ENCODE data around the gene MTHFD2. TPM values are rescaled to one million over a fixed set of nuclear protein-coding genes. Genes with fewer than 3 reads are reported as not detected.
"Not testable (repeated sequence)": the region's sequence is repeated elsewhere in the genome, so short reads cannot be mapped to it uniquely, and the experiment has no call there.

MTHFD2 gene
- total RNA-seq, 1 donor from 2014 or later: 365 TPM

- Histone ChIP-seq H3K27ac (ENCODE audit: low read depth, low read length) (no peak overlapping the region), H3K36me3 (ENCODE audit: insufficient read depth, low read length) (no peaks in the 10 kb centered on the region), H3K9ac (ENCODE audit: low read length) (no peak overlapping the region), H3K4me3 (ENCODE audit: insufficient read depth, low read depth, low read length) (no peak overlapping the region), H2AFZ (ENCODE audit: low read depth, low read length) (no peak overlapping the region), H4K20me1 (ENCODE audit: insufficient read depth, low read length) (peaks cover 2% of the 10 kb centered on the region), H3K9me3 (ENCODE audit: insufficient read depth, low read depth, low read length) (no peaks in the 10 kb centered on the region), H3K79me2 (ENCODE audit: insufficient read depth, low read length) (no peaks in the 10 kb centered on the region), H3K4me1 (ENCODE audit: insufficient read depth, low read length) (no peaks in the 10 kb centered on the region), H3K27me3 (ENCODE audit: insufficient read depth, low read length) (no peaks in the 10 kb centered on the region), H3K4me2 (ENCODE audit: low read length) (no peak overlapping the region)
- FAIRE-seq (no peak), DNase-seq (ENCODE audit: low read depth) (no peak)
- no peak for TF ChIP-seq EZH2 (IDR thresholded peaks at IDR 0.05; ENCODE audit: insufficient read depth, low read length)
- TF ChIP-seq CTCF (IDR thresholded peaks at IDR 0.05; ENCODE audit: insufficient read depth, low read depth, low read length): no peak
- H3K36me3 Mint-ChIP-seq (ENCODE audit: low read depth, unreplicated experiment): peaks cover 8% of the 10 kb centered on the region
- no peak overlapping the region for H3K27ac Mint-ChIP-seq (ENCODE audit: unreplicated experiment)
- no peak overlapping the region for H3K4me3 Mint-ChIP-seq (ENCODE audit: unreplicated experiment)
- H3K9me3 Mint-ChIP-seq (ENCODE audit: unreplicated experiment): no peaks in the 10 kb centered on the region
- peaks cover 9% of the 10 kb centered on the region for H3K4me1 Mint-ChIP-seq (ENCODE audit: low read depth, unreplicated experiment)
- H3K27me3 Mint-ChIP-seq (ENCODE audit: low read depth, unreplicated experiment): peaks cover 10% of the 10 kb centered on the region
These were observed 30.4 kb downstream of the MTHFD2 start for GRCh38 chr2:74228772-74229171.

- H3K27me3 Mint-ChIP-seq (ENCODE audit: low read depth, unreplicated experiment): peaks cover 10% of the 10 kb centered on the region
- H3K9ac ChIP-seq (ENCODE audit: low read length); H3K36me3 ChIP-seq (ENCODE audit: insufficient read depth, low read length); DNase-seq (ENCODE audit: low read depth); H3K4me3 Mint-ChIP-seq (ENCODE audit: unreplicated experiment); H2AFZ ChIP-seq (ENCODE audit: low read depth, low read length); FAIRE-seq; H3K4me1 Mint-ChIP-seq (ENCODE audit: low read depth, unreplicated experiment); H3K4me3 ChIP-seq (ENCODE audit: insufficient read depth, low read depth, low read length); H3K4me2 ChIP-seq (ENCODE audit: low read length); H3K9me3 Mint-ChIP-seq (ENCODE audit: unreplicated experiment); H3K9me3 ChIP-seq (ENCODE audit: insufficient read depth, low read depth, low read length); H3K27me3 ChIP-seq (ENCODE audit: insufficient read depth, low read length); H4K20me1 ChIP-seq (ENCODE audit: insufficient read depth, low read length); H3K36me3 Mint-ChIP-seq (ENCODE audit: low read depth, unreplicated experiment); H3K27ac ChIP-seq (ENCODE audit: low read depth, low read length); H3K4me1 ChIP-seq (ENCODE audit: insufficient read depth, low read length); H3K79me2 ChIP-seq (ENCODE audit: insufficient read depth, low read length); H3K27ac Mint-ChIP-seq (ENCODE audit: unreplicated experiment): not testable (repeated sequence)
These were observed 31.4 kb downstream of the MTHFD2 start for GRCh38 chr2:74229865-74230264.

DNA sequence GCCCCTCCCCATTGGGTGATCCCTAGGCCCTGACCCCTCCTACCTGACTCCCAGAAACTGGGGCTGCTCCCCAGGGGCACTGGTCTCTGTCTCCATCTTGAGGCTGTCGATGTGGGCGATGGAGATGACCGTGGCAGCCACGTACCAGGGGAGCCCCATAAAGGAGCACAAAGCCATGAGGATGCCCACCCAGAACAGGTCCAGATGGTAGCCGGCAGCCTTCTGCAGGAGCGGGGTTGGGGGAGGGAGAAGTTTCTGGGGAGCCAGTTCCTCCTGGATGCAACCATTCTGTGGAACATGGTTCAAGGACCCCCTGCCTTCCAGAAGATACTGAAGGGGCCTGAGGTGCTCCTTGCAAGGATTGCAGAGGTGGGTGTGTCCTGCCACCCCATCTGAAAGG is 34.0 kb downstream of the MTHFD2 start:
- Mint-ChIP-seq H3K4me3 (ENCODE audit: unreplicated experiment) (no peak overlapping the region), H3K27ac (ENCODE audit: unreplicated experiment) (no peak overlapping the region), H3K27me3 (ENCODE audit: low read depth, unreplicated experiment) (peaks cover 10% of the 10 kb centered on the region), H3K36me3 (ENCODE audit: low read depth, unreplicated experiment) (peaks cover 2% of the 10 kb centered on the region), H3K4me1 (ENCODE audit: low read depth, unreplicated experiment) (no peaks in the 10 kb centered on the region), H3K9me3 (ENCODE audit: unreplicated experiment) (no peaks in the 10 kb centered on the region)
- Histone ChIP-seq H3K27ac (ENCODE audit: low read depth, low read length) (no peak overlapping the region), H3K79me2 (ENCODE audit: insufficient read depth, low read length) (no peaks in the 10 kb centered on the region), H3K4me2 (ENCODE audit: low read length) (no peak overlapping the region), H3K9ac (ENCODE audit: low read length) (no peak overlapping the region), H3K36me3 (ENCODE audit: insufficient read depth, low read length) (no peaks in the 10 kb centered on the region), H3K4me1 (ENCODE audit: insufficient read depth, low read length) (no peaks in the 10 kb centered on the region), H3K4me3 (ENCODE audit: insufficient read depth, low read depth, low read length) (no peak overlapping the region), H3K27me3 (ENCODE audit: insufficient read depth, low read length) (no peaks in the 10 kb centered on the region), H3K9me3 (ENCODE audit: insufficient read depth, low read depth, low read length) (no peaks in the 10 kb centered on the region), H2AFZ (ENCODE audit: low read depth, low read length) (no peak overlapping the region), H4K20me1 (ENCODE audit: insufficient read depth, low read length) (no peaks in the 10 kb centered on the region)
- no peak for FAIRE-seq
- TF ChIP-seq EZH2 (IDR thresholded peaks at IDR 0.05; ENCODE audit: insufficient read depth, low read length): no peak
- no peak for DNase-seq (ENCODE audit: low read depth)

- no peak overlapping the region for H3K4me3 Mint-ChIP-seq (ENCODE audit: unreplicated experiment)
- H3K4me3 ChIP-seq (ENCODE audit: insufficient read depth, low read depth, low read length): no peak overlapping the region
- no peak overlapping the region for H3K27ac ChIP-seq (ENCODE audit: low read depth, low read length)
- H3K27me3 ChIP-seq (ENCODE audit: insufficient read depth, low read length): no peaks in the 10 kb centered on the region
- H3K4me1 Mint-ChIP-seq (ENCODE audit: low read depth, unreplicated experiment): no peaks in the 10 kb centered on the region
- H4K20me1 ChIP-seq (ENCODE audit: insufficient read depth, low read length): no peaks in the 10 kb centered on the region
- FAIRE-seq (no peak), DNase-seq (ENCODE audit: low read depth) (no peak)
- H3K36me3 ChIP-seq (ENCODE audit: insufficient read depth, low read length): no peaks in the 10 kb centered on the region
- no peaks in the 10 kb centered on the region for H3K9me3 ChIP-seq (ENCODE audit: insufficient read depth, low read depth, low read length)
- no peaks in the 10 kb centered on the region for H3K9me3 Mint-ChIP-seq (ENCODE audit: unreplicated experiment)
- H3K9ac ChIP-seq (ENCODE audit: low read length): no peak overlapping the region
- H3K4me2 ChIP-seq (ENCODE audit: low read length): no peak overlapping the region
- H2AFZ ChIP-seq (ENCODE audit: low read depth, low read length): no peak overlapping the region
- no peaks in the 10 kb centered on the region for H3K79me2 ChIP-seq (ENCODE audit: insufficient read depth, low read length)
- H3K27me3 Mint-ChIP-seq (ENCODE audit: low read depth, unreplicated experiment): peaks cover 8% of the 10 kb centered on the region
- peaks cover 2% of the 10 kb centered on the region for H3K36me3 Mint-ChIP-seq (ENCODE audit: low read depth, unreplicated experiment)
- no peak for TF ChIP-seq EZH2 (IDR thresholded peaks at IDR 0.05; ENCODE audit: insufficient read depth, low read length)
- TF ChIP-seq CTCF (IDR thresholded peaks at IDR 0.05; ENCODE audit: insufficient read depth, low read depth, low read length): no peak
- no peaks in the 10 kb centered on the region for H3K4me1 ChIP-seq (ENCODE audit: insufficient read depth, low read length)
- H3K27ac Mint-ChIP-seq (ENCODE audit: unreplicated experiment): no peak overlapping the region
These were observed 35.2 kb downstream of the MTHFD2 start for GRCh38 chr2:74233648-74234047.

Measured in astrocyte (in vitro differentiated cells and primary cell).